Brain microvascular endothelial cell (primary cell): ENCODE measurements around the gene UBASH3B.
"Not testable (repeated sequence)": the region's sequence is repeated elsewhere in the genome, so short reads cannot be mapped to it uniquely, and the experiment has no call there.

Source experiments
- DNase-seq: peaks from one replicate; pipeline ENCODE4 v3.0.0-alpha.2; 2020
- H3K27ac ChIP-seq: fragments of 250-450 bp; sonication (Bioruptor Pico); 2 replicates; pipeline ENCODE4 v1.5.1; 2020; ENCODE audit warnings: mild to moderate bottlenecking, moderate library complexity
- H3K27me3 ChIP-seq: fragments of 250-450 bp; sonication (Bioruptor Pico); replicated peaks from 2 replicates; pipeline ENCODE4 v1.5.1; 2020; ENCODE audit warnings: mild to moderate bottlenecking
- H3K36me3 ChIP-seq: fragments of 250-450 bp; sonication (Bioruptor Pico); replicated peaks from 2 replicates; pipeline ENCODE4 v1.5.1; 2020; ENCODE audit warnings: mild to moderate bottlenecking
- H3K4me3 ChIP-seq: 2 replicates; pipeline ENCODE4 v1.5.1; 2011; ENCODE audit warnings: low read depth, mild to moderate bottlenecking, control low read depth, low read length, moderate library complexity
- in situ Hi-C: cut with HindIII; loops from 2 replicates; pipeline ENCODE4 v1.10.0; 2017; ENCODE audit warnings: low sequenced_read_pairs, low pct_ligation_motif_present
- TF ChIP-seq, protein P1 (sequence below): IDR thresholded peaks from 2 replicates; pipeline ENCODE4 v1.5.1; 2011; ENCODE audit warnings: low read depth, mild to moderate bottlenecking, moderate library complexity, low read length, control low read depth, inconsistent platforms; ENCODE audit errors: missing control alignments

The UBASH3B gene

DNA sequence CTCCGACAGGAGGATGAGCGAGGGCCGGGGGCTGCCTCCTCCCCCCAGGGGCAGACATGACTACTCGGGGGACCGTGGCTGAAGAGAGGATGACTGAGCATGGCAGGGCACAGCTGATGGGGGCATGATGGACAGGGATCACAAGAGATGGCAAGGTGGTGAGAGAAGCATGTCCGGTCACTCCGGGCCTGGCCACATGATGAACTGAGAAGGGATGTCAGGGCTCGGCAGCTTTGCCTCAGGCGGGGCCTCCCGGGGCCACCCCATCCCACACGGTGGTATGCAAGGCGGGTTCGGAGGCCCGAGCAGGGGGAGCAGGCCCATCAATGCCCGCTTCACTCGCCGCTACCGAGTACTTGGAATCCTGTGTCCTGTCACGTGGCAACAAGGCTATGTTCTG lies 36.6 kb upstream of the UBASH3B start:
- TF ChIP-seq, protein P1, sequence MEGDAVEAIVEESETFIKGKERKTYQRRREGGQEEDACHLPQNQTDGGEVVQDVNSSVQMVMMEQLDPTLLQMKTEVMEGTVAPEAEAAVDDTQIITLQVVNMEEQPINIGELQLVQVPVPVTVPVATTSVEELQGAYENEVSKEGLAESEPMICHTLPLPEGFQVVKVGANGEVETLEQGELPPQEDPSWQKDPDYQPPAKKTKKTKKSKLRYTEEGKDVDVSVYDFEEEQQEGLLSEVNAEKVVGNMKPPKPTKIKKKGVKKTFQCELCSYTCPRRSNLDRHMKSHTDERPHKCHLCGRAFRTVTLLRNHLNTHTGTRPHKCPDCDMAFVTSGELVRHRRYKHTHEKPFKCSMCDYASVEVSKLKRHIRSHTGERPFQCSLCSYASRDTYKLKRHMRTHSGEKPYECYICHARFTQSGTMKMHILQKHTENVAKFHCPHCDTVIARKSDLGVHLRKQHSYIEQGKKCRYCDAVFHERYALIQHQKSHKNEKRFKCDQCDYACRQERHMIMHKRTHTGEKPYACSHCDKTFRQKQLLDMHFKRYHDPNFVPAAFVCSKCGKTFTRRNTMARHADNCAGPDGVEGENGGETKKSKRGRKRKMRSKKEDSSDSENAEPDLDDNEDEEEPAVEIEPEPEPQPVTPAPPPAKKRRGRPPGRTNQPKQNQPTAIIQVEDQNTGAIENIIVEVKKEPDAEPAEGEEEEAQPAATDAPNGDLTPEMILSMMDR = no peak
- in situ Hi-C loops = no loop called here

DNA sequence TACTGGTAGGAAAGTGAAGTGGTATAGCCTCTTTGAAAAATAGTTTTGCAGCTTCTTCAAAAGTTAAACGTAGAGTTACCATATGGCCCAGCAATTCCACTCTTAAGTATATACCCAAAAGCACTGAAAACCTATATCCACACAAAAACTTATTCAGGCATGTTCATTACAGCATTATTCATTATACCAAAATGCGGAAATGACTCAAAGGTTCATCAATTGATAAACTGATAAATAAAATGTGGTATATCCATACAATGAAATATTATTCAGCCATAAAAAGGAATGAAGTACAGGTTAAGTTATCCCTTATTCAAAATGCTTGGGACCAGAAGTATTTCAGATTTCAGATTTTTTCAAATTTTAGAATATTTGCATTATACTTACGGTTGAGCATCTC lies 35.8 kb upstream of the UBASH3B start:
- Histone ChIP-seq H3K27me3 (peaks cover 2% of the 10 kb centered on the region), H3K27ac (no peak overlapping the region), H3K36me3 (no peaks in the 10 kb centered on the region), H3K4me3 (no peak overlapping the region)
- TF ChIP-seq, protein P1 = no peak
- DNase-seq = no peak
- in situ Hi-C loops = no loop called here

More for the DNA sequence above, 36.6 kb upstream of the UBASH3B start:
- no peaks in the 10 kb centered on the region for H3K36me3 ChIP-seq
- DNase-seq = no peak
- no peak overlapping the region for H3K27ac ChIP-seq
- no peak overlapping the region for H3K4me3 ChIP-seq
- peaks cover 2% of the 10 kb centered on the region for H3K27me3 ChIP-seq

DNA sequence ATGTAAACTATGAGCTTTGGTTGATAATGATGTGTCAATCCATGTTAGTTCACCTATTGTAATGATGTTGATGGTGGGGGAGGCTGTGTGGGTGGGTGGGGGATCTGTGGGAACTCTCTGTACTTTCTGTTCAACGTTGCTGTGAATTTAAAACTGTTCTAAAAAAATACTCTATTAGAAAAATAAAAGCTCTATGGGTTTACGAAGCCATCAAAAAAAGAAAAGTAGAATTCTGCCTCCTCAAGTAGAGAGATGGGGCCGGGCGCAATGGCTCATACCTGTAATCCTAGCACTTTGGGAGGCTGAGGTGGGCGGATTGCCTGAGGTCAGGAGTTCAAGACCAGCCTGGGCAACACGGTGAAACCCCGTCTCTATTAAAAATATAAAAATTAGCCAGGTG lies 30.0 kb upstream of the UBASH3B start:
- not testable (repeated sequence) for H3K27ac ChIP-seq, H3K36me3 ChIP-seq, DNase-seq, H3K27me3 ChIP-seq, H3K4me3 ChIP-seq
- in situ Hi-C loops = loop anchor here (25.0 kb wide), 1 partner anchor 112 kb away; no protein-coding TSS in a partner anchor

DNA sequence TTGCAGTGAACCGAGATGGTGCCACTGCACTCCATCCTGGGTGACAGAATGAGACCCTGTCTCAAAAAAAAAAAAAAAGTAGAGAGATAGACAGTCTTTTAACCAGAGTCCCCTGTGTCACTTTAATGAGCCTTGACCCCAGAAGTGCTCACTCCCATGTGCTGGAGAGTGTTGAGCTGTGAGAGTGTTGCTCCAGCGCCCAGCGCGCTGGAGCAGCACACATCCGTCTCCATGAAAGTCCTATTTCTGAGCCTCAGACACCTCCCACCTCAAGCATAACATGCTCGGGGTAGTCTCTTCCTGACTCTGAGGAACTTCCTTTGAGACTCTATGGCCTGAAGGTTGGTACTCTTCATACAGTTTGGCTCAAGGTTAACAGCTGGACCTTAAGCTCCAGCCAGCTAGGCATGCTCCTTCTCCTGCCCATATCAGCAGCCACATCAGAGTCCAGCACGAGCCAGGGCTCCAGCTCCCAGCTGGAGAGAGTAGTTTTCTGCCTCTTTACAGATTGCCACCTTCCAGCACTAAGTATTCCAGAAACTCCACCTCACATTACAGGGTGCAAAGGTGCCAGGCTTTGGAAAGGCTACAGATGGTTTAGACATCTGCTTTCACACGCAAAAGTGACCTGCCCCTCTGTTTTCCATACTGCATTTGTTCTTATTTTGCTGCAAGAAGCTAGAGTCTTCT lies 29.4 kb upstream of the UBASH3B start:
- H3K4me3 ChIP-seq = no peak overlapping the region
- H3K27ac ChIP-seq = no peak overlapping the region
- in situ Hi-C loops = loop anchor here (25.0 kb wide), 1 partner anchor 111 kb away; no protein-coding TSS in a partner anchor
- TF ChIP-seq, protein P1 = no peak
- H3K27me3 ChIP-seq = no peaks in the 10 kb centered on the region
- DNase-seq = no peak
- no peaks in the 10 kb centered on the region for H3K36me3 ChIP-seq

DNA sequence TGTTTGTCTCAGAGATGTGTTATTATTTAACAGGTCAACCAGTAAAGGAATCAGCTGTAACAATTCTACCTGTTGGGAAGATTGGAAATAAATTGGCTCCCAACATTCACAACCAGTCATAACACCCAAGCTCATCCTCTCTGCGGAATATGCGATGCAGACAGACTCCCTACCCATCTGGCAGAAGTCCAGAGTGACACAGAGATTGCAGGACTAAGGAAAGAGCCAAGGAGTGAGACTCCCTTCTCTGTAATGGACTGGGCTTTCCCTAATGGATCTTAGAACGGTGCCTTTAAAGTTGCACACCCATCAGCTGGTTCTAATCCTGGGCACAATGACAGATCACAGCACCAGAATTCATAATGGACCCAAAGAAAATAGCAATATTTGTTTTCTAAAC lies 27.8 kb upstream of the UBASH3B start:
- no peak for DNase-seq
- TF ChIP-seq, protein P1 = no peak
- Histone ChIP-seq H3K36me3 (no peaks in the 10 kb centered on the region), H3K4me3 (no peak overlapping the region), H3K27me3 (no peaks in the 10 kb centered on the region), H3K27ac (no peak overlapping the region)
- in situ Hi-C loops = loop anchor here (25.0 kb wide), 1 partner anchor 110 kb away; no protein-coding TSS in a partner anchor

DNA sequence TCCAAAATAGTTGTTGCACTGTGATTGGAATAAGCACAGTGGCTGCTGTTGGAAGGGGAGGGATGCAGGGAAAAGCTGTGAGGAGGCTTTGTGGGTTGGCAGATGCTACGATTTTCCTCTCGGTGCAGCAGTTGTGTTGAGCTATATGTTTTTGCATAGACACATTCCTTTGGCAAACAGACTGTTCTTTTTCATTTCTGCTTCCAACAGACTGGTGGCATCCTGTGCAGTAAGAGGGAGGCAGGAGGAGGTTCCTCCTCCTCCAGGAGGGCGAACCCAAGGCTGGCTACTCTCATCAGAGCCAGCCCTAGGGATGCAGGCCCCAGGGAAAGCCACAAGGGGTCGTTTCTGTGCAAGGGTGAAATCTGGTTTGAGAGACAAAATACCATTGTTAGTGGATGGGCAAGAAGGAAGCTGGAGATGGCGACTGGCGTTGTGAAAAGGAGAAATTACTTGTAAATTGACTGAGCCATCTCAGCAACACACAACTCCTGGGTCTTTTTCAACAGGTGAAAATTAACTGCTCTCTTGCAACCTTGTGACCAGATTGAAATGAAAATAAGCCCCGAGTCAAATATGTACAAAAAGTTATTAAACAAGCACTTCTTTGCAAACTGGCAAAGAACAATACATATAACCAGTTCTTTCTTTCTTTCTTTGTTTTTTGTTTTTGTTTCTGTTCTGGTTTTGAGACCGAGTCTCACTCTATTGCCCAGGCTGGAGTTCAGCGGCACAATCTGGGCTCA lies 26.5 kb upstream of the UBASH3B start:
- TF ChIP-seq, protein P1 = peak; percentile 99
- Histone ChIP-seq H3K27ac (no peak overlapping the region), H3K36me3 (no peaks in the 10 kb centered on the region), H3K4me3 (no peak overlapping the region), H3K27me3 (no peaks in the 10 kb centered on the region)
- in situ Hi-C loops = loop anchor here (25.0 kb wide), 1 partner anchor 108 kb away; no protein-coding TSS in a partner anchor
- DNase-seq = peak; percentile 77
